ENCODE data around the gene CNTNAP2. TPM values are rescaled to one million over a fixed set of nuclear protein-coding genes. Genes with fewer than 3 reads are reported as not detected.

The CNTNAP2 gene
- total and polyA plus RNA-seq, 9 of the 15 experiments (the other 6 are each of a cell fraction or from before 2014, with no cell fraction given): 0.04 to 0.62 (median 0.09) TPM; not detected in 4

DNA sequence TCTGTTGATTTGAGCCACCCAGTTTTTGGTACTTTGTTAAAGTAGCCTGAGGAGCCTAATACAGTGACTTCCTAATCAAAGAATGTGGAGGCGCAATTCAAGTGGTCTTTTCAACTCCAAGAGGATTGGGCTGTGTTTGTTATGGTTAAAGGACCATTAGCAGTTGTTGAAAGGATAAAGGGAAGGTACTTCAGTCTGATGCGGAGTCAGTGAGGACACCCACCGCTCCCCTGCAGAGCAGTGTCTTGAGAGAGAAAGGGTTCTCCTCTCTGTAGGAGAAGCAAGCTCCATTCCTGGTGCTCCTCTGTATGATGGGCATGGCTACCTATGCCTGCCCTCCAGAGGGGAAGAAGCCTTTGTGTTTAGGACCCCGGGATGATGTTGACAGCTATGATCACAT lies 1883.4 kb downstream of the CNTNAP2 start:
- Histone ChIP-seq H2AFZ (ENCODE audit: low read depth, low read length) (no peak overlapping the region), H3K36me3 (ENCODE audit: control insufficient read depth, insufficient read depth, low read length) (no peaks in the 10 kb centered on the region), H3K27ac (ENCODE audit: extremely low read depth, low read depth, low read length) (no peak overlapping the region), H3K9ac (ENCODE audit: insufficient read depth in 1 of 2, low read depth in 2 of 2, low read length in 2 of 2) (no peak overlapping the region), H3K4me3 (no peak overlapping the region), H3K4me2 (ENCODE audit: insufficient read depth, low read length) (no peak overlapping the region), H3K27me3 (ENCODE audit: control insufficient read depth in 2 of 2, insufficient read depth in 2 of 2, low read length in 2 of 2) (no peaks in the 10 kb centered on the region), H3K9me3 (replicated peaks; ENCODE audit: control insufficient read depth, insufficient read depth, low read depth, low read length) (no peaks in the 10 kb centered on the region), H4K20me1 (replicated peaks; ENCODE audit: control insufficient read depth, insufficient read depth, low read length) (no peaks in the 10 kb centered on the region), H3K4me1 (replicated peaks in 1 of 2; ENCODE audit: control insufficient read depth in 2 of 2, insufficient read depth in 2 of 2, low read length in 2 of 2) (no peaks in the 10 kb centered on the region), H3K79me2 (ENCODE audit: control insufficient read depth, insufficient read depth, low read length) (no peaks in the 10 kb centered on the region), H3K9me1 (ENCODE audit: control insufficient read depth, insufficient read depth, low read length) (no peaks in the 10 kb centered on the region)
- WGBS (ENCODE audit: insufficient coverage, low coverage, missing lambda C conversion rate): 1% methylated on average over 4 of the region's 4 CpGs
- in situ Hi-C loops (cut with MboI) (no loop called here), intact Hi-C loops (cut with micrococcal nuclease) (no loop called here)
- CTCF ChIA-PET (ENCODE audit: low intra/inter-chr PET ratio): no interaction called here
- FAIRE-seq: no peak
- no peak for ATAC-seq
- POLR2A ChIA-PET: no interaction called here
- TF ChIP-seq HMG20A (CRISPR knock-in tag; conservative IDR thresholded peaks at IDR 0.05): no peak
- no peak for TF ChIP-seq SAP30 (IDR thresholded peaks at IDR 0.05; ENCODE audit: borderline replicate concordance, insufficient read depth, low read depth, low read length, poor library complexity, severe bottlenecking)
- TF ChIP-seq ETV5 (CRISPR knock-in tag; IDR thresholded peaks at IDR 0.05; ENCODE audit: low read depth): no peak
- no peak for TF ChIP-seq MBD2 (IDR thresholded peaks at IDR 0.05; ENCODE audit: borderline replicate concordance, low read depth)
- TF ChIP-seq EGR1 (conservative IDR thresholded peaks at IDR 0.05): no peak
- TF ChIP-seq ZNF184 (CRISPR knock-in tag; IDR thresholded peaks at IDR 0.05): no peak
- no peak for TF ChIP-seq NEUROD1 (IDR thresholded peaks at IDR 0.05; ENCODE audit: borderline replicate concordance, low read depth, low read length, partially characterized antibody)
- no peak for TF ChIP-seq FOXP1 (CRISPR knock-in tag; IDR thresholded peaks at IDR 0.05)
- no peak for TF ChIP-seq SMARCB1 (IDR thresholded peaks at IDR 0.05; ENCODE audit: insufficient read length, low read depth)
- TF ChIP-seq ZNF224 (CRISPR knock-in tag; IDR thresholded peaks at IDR 0.05): no peak
- TF ChIP-seq ZNF449 (CRISPR knock-in tag; IDR thresholded peaks at IDR 0.05): no peak
- BruUV-seq (replicated peaks): no TSS peak
- DNase-seq (ENCODE audit: extremely low read depth in 1 of 4, low spot score in 3 of 4): no peak
